SKM-1 treated with dmso at 0.1 percent for 144 hours (cell line): ENCODE results near the gene CCDC81.
A peak's percentile ranks its signal among the peaks of the same experiment; 100 is the strongest.
"Not testable (repeated sequence)": the region's sequence is repeated elsewhere in the genome, so short reads cannot be mapped to it uniquely, and the experiment has no call there.

Source experiments
- DNase-seq: peaks from one replicate; lab custom pipeline; 2025; ENCODE audit not compliant: unreplicated experiment; lab: John Stamatoyannopoulos, UW

Gene CCDC81

DNA sequence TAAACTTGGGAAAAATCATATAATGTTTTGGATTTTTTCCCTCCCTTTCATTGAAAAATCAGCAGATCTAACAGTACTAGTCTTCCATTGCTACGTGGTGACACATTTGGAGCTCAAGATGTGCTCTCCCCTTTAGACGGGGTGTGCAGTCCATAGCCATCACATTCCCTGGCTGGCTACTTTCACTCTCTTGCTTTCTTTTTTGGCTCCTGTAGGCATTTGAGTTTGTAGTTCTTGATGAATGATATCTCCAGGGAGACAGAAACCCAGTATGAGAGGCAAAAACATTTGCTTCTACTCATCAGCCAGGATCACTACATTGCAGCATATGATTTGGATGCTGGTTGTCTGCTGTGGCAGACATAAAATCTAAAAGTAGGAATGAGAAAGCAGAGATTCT, 12.1 kb downstream of the CCDC81 start:
- DNase-seq = no peak

DNA sequence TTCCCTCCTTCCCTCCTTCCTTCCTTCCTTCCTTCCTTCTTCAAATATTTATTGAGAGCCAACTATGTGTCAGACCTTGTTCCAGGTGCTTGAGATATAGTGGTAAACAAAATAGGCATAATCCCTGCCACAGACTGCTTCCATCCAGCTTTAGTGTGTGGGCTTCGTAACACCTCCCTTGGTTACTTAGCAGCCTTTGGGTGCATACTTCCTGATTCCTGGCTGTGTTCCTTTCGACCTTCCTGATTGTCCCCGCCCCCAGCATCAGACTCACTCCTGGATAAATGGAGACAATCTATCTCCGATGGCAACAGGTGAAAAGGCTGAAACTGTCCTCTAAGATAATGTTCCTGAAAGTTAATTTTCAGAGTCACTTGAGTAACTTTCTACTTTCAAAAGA, 13.5 kb downstream of the CCDC81 start:
- no peak for DNase-seq

- no peak for DNase-seq
Observed at GRCh38 chr11:86390487-86390886, 15.8 kb downstream of the CCDC81 start.

DNA sequence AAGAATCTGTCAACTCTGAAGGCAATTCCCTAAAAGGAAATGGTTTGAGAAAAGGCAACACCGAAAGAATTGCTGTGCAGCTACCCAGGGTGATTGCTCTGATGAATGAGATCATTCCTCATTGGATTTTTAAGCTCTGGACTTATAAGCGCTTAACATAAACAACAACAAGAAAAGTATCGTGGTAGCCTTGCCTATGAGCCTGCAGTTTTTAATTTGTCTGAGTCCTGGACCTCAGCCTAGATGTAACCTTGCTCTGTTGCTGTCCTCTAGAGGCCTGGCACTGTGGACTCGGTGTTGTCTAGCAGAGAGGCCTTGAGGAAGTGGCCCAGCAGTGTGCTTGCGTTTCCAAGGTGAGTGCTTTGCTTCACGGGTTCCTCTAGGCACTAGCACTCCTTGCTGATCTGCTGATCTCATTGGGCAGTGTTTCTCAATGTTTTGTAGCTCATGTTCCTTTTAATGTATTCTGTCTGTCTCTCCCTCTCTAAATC, 20.4 kb downstream of the CCDC81 start:
- peak; percentile 9 for DNase-seq

GRCh38 chr11:86396396-86396795, 21.7 kb downstream of the CCDC81 start:
- no peak for DNase-seq

GRCh38 chr11:86397351-86397750, 22.7 kb downstream of the CCDC81 start:
- DNase-seq = no peak

- no peak for DNase-seq
Observed at GRCh38 chr11:86398106-86398505, 23.4 kb downstream of the CCDC81 start.

- no peak for DNase-seq
Observed at GRCh38 chr11:86403458-86403857, 28.8 kb downstream of the CCDC81 start.

- no peak for DNase-seq
Observed at GRCh38 chr11:86408845-86409244, 34.2 kb downstream of the CCDC81 start.

DNA sequence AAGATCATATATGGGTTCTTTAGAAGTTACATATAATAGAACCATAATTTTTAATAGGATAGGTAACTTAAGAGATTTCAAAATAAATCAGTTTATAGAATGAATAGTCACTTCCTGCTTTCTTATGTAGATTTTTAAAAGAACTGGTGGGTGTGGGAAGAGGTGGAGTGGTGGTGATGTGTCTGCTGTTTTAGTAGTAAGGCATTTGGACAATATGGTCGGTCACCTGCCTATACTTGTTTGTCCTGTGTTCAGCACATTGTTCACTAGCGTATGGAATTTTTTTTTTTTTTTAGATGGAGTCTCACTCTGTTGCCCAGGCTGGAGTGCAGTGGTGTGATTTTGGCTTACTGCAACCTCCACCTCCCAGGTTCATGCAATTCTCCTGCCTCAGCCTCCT, 39.3 kb downstream of the CCDC81 start:
- no peak for DNase-seq

DNA sequence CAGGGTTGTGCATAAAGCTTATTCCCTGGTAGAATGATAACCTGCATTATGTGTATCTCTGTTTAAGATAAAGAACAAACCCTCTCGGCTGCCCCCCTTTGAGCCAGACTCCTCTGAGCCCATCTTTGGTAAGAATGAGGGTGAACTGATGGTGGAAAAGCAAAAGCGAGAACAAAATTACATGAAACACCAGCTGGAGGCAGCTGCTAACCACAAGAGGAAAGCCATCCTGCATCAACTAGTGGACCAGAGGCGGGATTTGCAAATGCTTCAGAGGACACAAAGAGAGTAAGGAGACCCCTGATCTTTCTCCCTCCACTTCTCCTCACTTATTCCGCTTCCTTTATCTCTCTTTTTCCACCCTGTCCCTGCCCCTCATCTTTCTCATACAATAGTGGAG, 40.3 kb downstream of the CCDC81 start:
- DNase-seq = no peak

GRCh38 chr11:86416494-86416893, 41.8 kb downstream of the CCDC81 start:
- no peak for DNase-seq

DNA sequence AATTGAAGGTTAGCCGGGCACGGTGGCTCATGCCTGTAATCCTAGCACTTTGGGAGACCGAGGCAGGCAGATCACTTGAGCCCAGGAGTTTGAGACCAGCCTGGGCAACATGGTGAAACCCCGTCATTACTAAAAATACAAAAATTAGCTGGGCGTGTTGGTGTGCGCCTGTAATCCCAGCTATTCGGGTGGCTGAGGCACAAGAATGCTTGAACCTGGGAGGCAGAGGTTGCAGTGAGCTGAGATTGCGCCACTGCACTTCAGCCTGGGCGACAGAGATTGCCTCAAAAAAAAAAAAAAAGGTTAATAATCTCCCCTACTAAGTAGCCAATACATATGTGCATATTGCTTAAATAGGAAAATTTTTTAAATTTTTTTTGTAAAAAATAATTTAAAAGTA, 42.3 kb downstream of the CCDC81 start:
- not testable (repeated sequence) for DNase-seq

DNA sequence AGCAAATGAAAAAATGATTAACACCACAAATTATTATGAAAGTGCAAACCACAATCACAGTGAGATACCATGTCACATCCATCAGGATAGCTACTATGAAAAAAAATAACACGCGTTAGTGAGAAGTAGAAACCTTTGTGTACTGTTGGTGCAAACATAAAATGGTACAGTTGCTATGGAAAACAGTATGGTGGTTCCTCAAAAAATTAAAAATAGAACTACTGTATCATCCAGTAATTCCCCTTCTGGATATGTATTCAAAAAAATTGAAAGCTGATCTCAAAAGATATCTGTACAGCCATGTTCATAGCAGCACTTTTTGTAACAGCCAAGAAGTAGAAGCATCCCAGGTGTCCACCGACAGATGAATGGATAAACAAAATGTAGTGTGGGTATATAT, 43.4 kb downstream of the CCDC81 start:
- no peak for DNase-seq

DNA sequence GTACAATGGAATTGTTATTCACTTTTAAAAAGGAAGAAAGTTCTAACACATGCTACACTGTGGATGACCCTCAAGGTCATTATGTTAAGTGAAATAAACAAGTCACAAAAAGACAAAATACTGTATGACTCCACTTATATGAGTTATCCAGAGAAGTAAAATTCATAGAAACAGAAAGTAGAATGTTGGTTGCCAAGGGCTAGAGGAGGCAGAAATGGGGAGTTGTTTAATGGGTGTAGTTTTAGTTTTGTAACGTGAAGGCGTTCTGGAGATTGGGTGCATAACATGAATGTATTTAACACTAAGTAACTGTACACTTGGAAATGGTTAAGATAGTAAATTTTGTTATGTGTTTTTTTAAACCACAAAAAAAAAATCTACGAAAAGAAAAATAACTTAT, 43.8 kb downstream of the CCDC81 start:
- DNase-seq = no peak

GRCh38 chr11:86418917-86419316, 44.2 kb downstream of the CCDC81 start:
- no peak for DNase-seq

- peak; percentile 34 for DNase-seq
Observed at GRCh38 chr11:86421946-86422345, 47.3 kb downstream of the CCDC81 start.

- no peak for DNase-seq
Observed at GRCh38 chr11:86422371-86422770, 47.7 kb downstream of the CCDC81 start.

GRCh38 chr11:86423488-86423887, 48.8 kb downstream of the CCDC81 start:
- not testable (repeated sequence) for DNase-seq

DNA sequence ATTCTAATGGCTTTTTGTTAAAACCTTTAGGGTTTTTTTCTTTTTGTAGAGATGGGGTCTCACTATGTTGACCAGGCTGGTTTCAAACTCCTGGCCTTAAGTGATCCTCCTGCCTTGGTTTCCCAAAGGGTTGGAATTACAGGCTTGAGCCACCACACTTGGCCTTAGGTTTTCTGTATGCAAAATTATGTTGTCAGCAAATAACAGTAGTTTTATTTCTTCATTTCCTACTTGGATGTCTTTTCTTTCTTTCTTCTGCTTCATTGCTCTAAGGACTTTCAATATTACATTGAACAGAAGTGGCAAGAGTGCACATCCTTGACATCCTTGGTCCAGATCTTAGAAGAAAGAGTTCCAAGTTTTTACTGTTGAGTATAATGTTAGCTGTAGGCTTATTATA, 52.8 kb downstream of the CCDC81 start:
- DNase-seq = no peak

- DNase-seq = no peak
Observed at GRCh38 chr11:86431258-86431657, 56.6 kb downstream of the CCDC81 start.

GRCh38 chr11:86433361-86434095, 58.8 kb downstream of the CCDC81 start:
- not testable (repeated sequence) for DNase-seq

DNA sequence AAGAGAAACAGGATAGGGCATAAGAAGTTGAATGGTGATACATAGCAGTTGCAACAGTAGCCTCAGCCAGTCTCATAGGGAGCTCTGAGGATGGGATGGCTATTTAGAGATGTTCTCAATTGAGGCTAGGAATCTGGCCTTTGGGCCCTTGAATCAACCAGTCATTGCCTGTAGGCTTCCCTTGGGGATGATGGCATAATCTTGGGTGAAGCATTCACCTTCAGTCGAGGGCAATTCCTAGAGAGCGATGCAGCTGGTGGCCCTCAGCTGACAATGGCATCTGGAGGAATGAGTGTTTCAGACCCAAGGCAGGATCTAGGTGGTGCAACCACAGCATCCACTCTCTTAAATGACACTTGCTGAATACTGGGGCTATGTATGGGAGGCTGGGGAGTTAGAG, 61.0 kb downstream of the CCDC81 start:
- DNase-seq = no peak
